ENCODE results near the gene UBTD2. TPM values are rescaled to one million over a fixed set of nuclear protein-coding genes. Genes with fewer than 3 reads are reported as not detected.

UBTD2 gene
- total and polyA plus RNA-seq, 9 donors, result 17.0 to 31.5 (median 28.6) TPM

DNA sequence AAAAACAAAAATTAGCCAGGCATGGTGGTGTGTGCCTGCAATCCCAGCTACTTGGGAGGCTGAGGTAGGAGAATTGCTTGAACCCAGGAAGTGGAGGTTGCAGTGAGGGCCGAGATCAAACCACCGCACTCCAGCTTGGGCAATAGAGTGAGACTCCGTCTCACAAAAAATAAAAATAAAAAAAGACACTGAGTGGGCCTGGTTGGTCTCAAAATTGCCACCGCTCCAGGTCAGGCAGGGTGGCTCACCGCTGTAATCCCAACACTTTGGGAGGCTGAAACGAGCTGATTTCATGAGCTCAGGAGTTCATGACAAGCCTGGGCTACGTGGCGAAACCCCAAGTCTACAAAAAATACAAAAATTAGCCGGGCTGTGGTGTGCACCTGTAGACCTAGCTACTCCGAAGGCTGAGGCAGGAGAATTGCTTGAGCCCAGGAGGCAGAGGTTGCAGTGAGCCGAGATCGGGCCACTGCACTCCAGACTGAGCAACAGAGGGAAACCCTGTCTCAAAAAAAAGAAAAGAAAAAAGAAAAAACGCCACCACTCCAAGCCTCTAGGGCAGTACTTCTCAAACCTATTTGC is 97.4 kb downstream of the UBTD2 start:
- TF ChIP-seq EP300 (IDR thresholded peaks at IDR 0.05), result no peak
- no peak for TF ChIP-seq POLR2A (IDR thresholded peaks at IDR 0.05)
- TF ChIP-seq, protein P1, sequence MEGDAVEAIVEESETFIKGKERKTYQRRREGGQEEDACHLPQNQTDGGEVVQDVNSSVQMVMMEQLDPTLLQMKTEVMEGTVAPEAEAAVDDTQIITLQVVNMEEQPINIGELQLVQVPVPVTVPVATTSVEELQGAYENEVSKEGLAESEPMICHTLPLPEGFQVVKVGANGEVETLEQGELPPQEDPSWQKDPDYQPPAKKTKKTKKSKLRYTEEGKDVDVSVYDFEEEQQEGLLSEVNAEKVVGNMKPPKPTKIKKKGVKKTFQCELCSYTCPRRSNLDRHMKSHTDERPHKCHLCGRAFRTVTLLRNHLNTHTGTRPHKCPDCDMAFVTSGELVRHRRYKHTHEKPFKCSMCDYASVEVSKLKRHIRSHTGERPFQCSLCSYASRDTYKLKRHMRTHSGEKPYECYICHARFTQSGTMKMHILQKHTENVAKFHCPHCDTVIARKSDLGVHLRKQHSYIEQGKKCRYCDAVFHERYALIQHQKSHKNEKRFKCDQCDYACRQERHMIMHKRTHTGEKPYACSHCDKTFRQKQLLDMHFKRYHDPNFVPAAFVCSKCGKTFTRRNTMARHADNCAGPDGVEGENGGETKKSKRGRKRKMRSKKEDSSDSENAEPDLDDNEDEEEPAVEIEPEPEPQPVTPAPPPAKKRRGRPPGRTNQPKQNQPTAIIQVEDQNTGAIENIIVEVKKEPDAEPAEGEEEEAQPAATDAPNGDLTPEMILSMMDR (IDR thresholded peaks at IDR 0.05), result no peak
- Histone ChIP-seq H3K27ac (no peak overlapping the region), H3K9me3 (no peaks in the 10 kb centered on the region), H3K36me3 (no peaks in the 10 kb centered on the region), H3K4me3 (peak overlapping the region; percentile 91), H3K27me3 (no peaks in the 10 kb centered on the region), H3K4me1 (ENCODE audit: insufficient read depth) (no peaks in the 10 kb centered on the region)
- intact Hi-C loops (cut with DNase I), result loop anchor here (5.0 to 10.0 kb wide), 5 partner anchors 74 to 771 kb away; partner anchors contain the start of genes FGF18 (in 1 of the 4) and UBTD2 (in 1 of the 4)
- DNase-seq, result peak in 1 of 5 donors; percentile 11
- 92 to 94% (median 93%) methylated on average over 13 of the region's 13 CpGs for WGBS, 3 donors

- Histone ChIP-seq H3K9me3 (no peaks in the 10 kb centered on the region), H3K4me1 (ENCODE audit: insufficient read depth) (no peaks in the 10 kb centered on the region), H3K27ac (no peak overlapping the region), H3K27me3 (no peaks in the 10 kb centered on the region), H3K36me3 (no peaks in the 10 kb centered on the region), H3K4me3 (no peak overlapping the region)
- TF ChIP-seq, protein P1 (IDR thresholded peaks at IDR 0.05), result no peak
- TF ChIP-seq EP300 (IDR thresholded peaks at IDR 0.05), result no peak
- no peak for TF ChIP-seq POLR2A (IDR thresholded peaks at IDR 0.05)
- WGBS, 3 donors, result 87 to 90% (median 90%) methylated on average over 10 of the region's 10 CpGs
- intact Hi-C loops (cut with DNase I), result loop anchor here (5.0 to 10.0 kb wide), 5 partner anchors 73 to 770 kb away; partner anchors contain the start of genes FGF18 (in 1 of the 4) and UBTD2 (in 1 of the 4)
- DNase-seq, result no peak
Observed at GRCh38 chr5:172185096-172185461, 98.5 kb downstream of the UBTD2 start.

GRCh38 chr5:172183881-172184280 is 99.7 kb downstream of the UBTD2 start:
- no peaks in the 10 kb centered on the region for H3K4me1 ChIP-seq (ENCODE audit: insufficient read depth)
- DNase-seq, result no peak
- H3K4me3 ChIP-seq, result no peak overlapping the region
- no peaks in the 10 kb centered on the region for H3K9me3 ChIP-seq
- H3K27ac ChIP-seq, result no peak overlapping the region
- WGBS, 3 donors, result 89 to 96% (median 90%) methylated on average over 4 of the region's 4 CpGs
- no peaks in the 10 kb centered on the region for H3K36me3 ChIP-seq
- intact Hi-C loops (cut with DNase I), result loop anchor here in 3 of 4 donors (10.0 kb wide), 2 partner anchors 269 to 769 kb away; partner anchors contain the start of gene FGF18 (in 1 of the 3)
- H3K27me3 ChIP-seq, result no peaks in the 10 kb centered on the region
- TF ChIP-seq POLR2A (IDR thresholded peaks at IDR 0.05) (no peak), EP300 (IDR thresholded peaks at IDR 0.05) (no peak)
- TF ChIP-seq, protein P1 (IDR thresholded peaks at IDR 0.05), result no peak

GRCh38 chr5:172182291-172182690 is 101.3 kb downstream of the UBTD2 start:
- intact Hi-C loops (cut with DNase I), result loop anchor here in 3 of 4 donors (10.0 kb wide), 2 partner anchors 267 to 767 kb away; partner anchors contain the start of gene FGF18 (in 1 of the 3)

More at GRCh38 chr5:172182291-172182690, 101.3 kb downstream of the UBTD2 start:
- no peaks in the 10 kb centered on the region for H3K27me3 ChIP-seq
- 94 to 97% (median 96%) methylated on average over 6 of the region's 6 CpGs for WGBS, 3 donors
- no peaks in the 10 kb centered on the region for H3K36me3 ChIP-seq
- no peaks in the 10 kb centered on the region for H3K4me1 ChIP-seq (ENCODE audit: insufficient read depth)
- TF ChIP-seq, protein P1 (IDR thresholded peaks at IDR 0.05), result no peak
- TF ChIP-seq POLR2A (IDR thresholded peaks at IDR 0.05) (no peak), EP300 (IDR thresholded peaks at IDR 0.05) (no peak)
- no peak overlapping the region for H3K27ac ChIP-seq
- DNase-seq, result no peak
- H3K4me3 ChIP-seq, result no peak overlapping the region
- H3K9me3 ChIP-seq, result no peaks in the 10 kb centered on the region
